Choroid plexus epithelial cell (primary cell): ENCODE measurements around the gene TAGLN.

ENCODE experiments used
- DNase-seq: peaks from one replicate; pipeline ENCODE4 v3.0.0-alpha.2; 2010; ENCODE audit warnings: low read depth
- H3K4me3 ChIP-seq: 2 replicates; pipeline ENCODE4 v1.5.1; 2011; ENCODE audit warnings: low read depth, mild to moderate bottlenecking, control low read depth, low read length, moderate library complexity
- TF ChIP-seq, protein P1 (sequence below): conservative IDR thresholded peaks from 2 replicates; pipeline ENCODE4 v1.5.1; 2011; ENCODE audit warnings: low read depth, mild to moderate bottlenecking, control low read depth, inconsistent platforms, low read length, moderate library complexity

TAGLN gene

DNA sequence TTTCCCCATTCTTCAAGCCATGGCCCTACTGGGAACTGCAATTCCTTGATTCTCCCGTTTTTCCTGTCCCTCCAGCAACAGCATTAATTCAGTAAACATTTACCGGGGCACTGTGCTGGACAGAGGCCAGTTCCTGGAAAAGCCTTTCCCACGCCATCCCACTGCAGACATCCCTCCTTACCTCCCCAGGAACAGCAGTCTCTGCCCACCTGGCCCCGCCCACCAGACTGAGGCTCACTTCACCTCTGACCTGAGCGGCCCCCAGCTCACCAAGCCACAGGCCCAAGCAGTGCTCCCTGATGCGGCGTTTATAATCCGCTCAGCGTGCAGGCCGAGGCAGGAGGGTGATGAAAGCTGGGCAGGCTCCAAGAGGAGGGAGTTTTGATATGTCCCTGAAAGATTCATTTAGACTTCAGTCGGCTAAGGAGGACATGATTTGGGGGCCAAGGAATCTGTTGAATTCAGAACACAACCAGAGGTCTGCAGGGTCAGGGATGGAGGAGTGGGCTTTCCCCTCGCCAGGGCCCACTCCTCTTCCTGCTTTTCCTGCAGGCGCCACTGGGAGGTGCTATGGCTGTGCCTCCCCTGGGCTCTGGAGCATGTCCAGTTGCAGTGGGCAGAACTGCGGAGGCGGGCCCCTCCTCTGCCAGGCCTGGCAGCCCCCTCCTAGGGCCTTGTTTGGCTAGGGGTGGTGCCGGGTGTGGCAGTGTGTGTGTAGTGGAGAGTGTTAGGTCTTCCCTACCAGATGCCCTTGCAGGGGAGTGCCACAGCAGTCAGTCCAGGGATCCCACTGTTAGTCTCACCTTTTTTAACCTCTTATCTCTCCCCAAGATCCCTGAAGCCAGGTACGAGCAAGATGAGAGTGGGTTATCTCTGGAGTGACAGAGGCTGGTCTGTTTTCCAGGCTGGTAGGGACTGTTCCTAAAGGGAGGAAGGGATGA, 1.4 kb upstream of the TAGLN start:
- TF ChIP-seq, protein P1, sequence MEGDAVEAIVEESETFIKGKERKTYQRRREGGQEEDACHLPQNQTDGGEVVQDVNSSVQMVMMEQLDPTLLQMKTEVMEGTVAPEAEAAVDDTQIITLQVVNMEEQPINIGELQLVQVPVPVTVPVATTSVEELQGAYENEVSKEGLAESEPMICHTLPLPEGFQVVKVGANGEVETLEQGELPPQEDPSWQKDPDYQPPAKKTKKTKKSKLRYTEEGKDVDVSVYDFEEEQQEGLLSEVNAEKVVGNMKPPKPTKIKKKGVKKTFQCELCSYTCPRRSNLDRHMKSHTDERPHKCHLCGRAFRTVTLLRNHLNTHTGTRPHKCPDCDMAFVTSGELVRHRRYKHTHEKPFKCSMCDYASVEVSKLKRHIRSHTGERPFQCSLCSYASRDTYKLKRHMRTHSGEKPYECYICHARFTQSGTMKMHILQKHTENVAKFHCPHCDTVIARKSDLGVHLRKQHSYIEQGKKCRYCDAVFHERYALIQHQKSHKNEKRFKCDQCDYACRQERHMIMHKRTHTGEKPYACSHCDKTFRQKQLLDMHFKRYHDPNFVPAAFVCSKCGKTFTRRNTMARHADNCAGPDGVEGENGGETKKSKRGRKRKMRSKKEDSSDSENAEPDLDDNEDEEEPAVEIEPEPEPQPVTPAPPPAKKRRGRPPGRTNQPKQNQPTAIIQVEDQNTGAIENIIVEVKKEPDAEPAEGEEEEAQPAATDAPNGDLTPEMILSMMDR: peak; percentile 75
- no peak overlapping the region for H3K4me3 ChIP-seq
- DNase-seq: peak; percentile 50

DNA sequence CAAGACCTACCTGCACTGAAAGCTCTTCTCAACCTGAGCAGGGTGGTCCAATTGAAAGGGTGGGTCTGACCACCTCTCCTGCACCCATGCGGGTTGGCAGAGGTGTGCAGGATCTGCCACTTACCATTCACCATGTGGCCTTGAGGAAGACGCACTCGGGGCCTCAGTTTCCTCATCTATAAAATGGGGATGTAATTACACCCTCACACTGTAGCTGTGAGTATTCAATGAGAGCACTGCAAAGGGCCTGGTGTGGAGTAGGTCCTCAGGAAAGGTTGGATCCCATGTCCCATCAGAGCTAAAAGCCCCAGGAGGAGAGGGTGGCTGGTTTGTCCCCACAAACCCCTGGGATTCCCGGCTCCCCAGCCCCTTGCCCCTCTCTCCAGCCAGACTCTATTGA, 557 bp upstream of the TAGLN start:
- TF ChIP-seq, protein P1: no peak
- DNase-seq: no peak
- H3K4me3 ChIP-seq: peak overlapping the region; percentile 66

DNA sequence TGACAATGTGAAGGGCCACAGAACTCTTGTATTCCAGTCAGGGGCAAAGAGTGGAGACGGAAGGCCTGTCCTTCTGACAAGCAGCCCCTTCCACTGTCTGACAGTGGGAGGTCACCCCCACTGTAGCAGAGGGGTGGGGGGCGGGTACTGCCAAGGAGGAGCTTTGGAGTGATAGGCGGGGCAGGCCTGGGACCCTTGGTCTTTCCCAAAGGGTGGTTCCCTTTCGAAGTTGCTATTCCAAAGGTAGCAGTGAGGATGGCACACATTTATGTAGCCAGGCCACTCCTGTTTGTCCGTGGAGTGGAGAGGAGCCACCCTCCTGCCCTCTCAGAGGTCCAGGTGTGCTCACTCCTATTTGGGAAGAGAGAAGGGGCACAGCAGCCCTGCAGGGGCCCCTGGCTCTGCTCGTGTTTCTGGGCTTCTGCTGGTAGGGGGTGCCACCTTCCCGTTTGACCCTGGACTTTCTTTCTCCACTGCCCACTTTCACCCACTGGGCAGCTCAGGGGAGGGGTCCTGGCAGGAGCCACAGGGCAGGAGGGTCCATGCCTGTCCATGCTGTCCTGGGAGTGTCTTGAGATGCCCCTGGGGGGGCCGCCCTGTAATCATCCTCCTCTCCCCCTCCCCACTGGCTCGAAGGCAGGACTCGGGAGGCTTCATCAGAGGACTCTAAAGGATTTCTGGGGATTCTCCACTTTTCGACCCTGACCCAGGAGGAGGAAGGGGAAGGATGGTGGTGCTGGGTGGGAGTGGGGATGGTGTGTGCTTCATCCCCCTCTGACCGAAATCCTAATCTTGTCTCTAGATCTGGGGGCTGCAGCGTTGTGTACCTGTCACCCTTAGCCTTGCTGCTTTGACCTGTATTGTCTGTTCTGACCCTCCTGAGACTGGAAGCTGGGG, 994 bp downstream of the TAGLN start:
- H3K4me3 ChIP-seq: peak overlapping the region; percentile 66
- TF ChIP-seq, protein P1: no peak
- DNase-seq: no peak

DNA sequence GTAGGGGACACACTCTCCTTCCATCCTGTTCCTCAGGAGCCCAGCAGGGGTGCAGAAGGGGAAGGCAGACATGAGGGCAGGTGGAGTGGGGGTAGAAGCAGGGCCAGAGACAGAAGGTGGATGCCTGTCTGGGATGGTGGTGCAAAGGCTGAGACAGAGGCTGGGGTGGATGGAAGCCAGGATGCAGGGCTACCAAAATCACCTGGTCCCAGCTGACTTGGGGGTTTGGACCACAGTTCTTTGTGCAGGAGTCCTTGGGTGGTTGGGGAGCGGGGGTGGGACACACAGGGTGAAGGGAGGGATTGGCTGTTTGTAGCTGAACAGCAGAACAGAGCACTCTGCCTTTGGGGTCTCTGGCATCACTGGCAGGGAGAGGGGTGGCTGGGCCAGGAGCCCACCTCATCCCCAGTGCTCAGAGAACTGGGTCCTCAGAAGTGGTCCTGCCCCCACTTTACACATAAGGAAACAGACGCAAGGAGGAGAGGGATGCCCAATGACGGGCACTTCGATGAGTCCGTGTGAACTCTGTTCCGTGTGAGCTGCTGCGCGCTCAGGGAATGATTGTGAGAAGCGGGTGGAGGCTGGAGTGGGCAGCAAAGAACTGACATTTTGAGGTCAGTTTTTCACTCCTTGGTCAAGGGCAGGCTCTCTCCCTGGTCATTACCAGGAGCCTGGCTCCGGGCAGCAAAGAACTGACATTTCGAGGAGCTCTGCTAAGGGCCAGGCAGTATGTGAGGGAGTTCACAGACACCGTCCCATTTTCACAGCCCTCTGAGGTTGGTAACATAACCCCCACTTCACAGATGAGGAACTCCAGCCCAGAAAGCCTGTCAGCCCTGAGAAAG, 1.9 kb downstream of the TAGLN start:
- no peak for DNase-seq
- H3K4me3 ChIP-seq: peak overlapping the region; percentile 66
- TF ChIP-seq, protein P1: no peak

DNA sequence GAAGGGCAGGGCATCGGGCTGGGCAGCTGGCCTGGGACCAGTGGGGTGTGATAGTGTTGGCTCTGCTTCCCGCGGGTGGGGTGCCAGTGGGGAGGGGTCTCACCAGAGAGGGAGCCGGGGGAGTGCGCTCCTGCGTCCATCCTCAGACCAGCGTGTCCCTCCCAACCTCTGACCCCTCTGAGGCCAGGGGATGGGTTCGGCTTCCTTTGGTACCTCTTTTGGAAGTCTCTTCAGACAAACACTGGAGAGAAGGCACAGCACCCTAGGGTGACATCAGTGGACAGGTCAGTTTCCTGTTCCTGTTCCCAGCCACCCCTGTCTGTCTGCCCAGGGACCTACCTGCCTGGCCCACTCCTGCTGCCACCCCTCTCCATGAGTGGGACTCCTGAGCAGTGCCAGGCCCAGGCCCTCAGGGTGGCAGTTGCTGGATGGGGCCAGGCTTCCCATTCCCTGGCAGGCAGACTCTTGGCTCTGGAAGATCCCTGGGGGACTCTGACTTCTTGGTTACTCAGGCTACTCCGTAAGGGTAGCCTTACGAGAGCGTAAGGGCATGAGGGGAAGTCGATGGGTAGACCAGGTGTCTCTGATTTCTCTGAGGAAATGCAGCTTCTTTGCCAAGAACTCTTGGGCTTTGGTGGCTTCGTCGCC, 2.6 kb downstream of the TAGLN start:
- TF ChIP-seq, protein P1: no peak
- H3K4me3 ChIP-seq: peak overlapping the region; percentile 66
- DNase-seq: no peak
